HG02970 (cell line): ENCODE data around the gene ULK3.

ENCODE experiments used
- ATAC-seq: cut with Tn5 transposase; IDR thresholded peaks from one replicate; pipeline ENCODE4 v1.9.1; 2021; ENCODE audit warnings: mild to moderate bottlenecking, moderate library complexity, moderate number of reproducible peaks; ENCODE audit not compliant: unreplicated experiment, low FRiP score

The ULK3 gene

GRCh38 chr15:74801311-74801997 lies 41.5 kb downstream of the ULK3 start:
- ATAC-seq = no peak

GRCh38 chr15:74800559-74801094 lies 42.3 kb downstream of the ULK3 start:
- no peak for ATAC-seq

GRCh38 chr15:74799856-74800558 lies 42.9 kb downstream of the ULK3 start:
- peak; percentile 65 for ATAC-seq

- ATAC-seq = no peak
Measured at GRCh38 chr15:74799255-74799855, 43.6 kb downstream of the ULK3 start.

DNA sequence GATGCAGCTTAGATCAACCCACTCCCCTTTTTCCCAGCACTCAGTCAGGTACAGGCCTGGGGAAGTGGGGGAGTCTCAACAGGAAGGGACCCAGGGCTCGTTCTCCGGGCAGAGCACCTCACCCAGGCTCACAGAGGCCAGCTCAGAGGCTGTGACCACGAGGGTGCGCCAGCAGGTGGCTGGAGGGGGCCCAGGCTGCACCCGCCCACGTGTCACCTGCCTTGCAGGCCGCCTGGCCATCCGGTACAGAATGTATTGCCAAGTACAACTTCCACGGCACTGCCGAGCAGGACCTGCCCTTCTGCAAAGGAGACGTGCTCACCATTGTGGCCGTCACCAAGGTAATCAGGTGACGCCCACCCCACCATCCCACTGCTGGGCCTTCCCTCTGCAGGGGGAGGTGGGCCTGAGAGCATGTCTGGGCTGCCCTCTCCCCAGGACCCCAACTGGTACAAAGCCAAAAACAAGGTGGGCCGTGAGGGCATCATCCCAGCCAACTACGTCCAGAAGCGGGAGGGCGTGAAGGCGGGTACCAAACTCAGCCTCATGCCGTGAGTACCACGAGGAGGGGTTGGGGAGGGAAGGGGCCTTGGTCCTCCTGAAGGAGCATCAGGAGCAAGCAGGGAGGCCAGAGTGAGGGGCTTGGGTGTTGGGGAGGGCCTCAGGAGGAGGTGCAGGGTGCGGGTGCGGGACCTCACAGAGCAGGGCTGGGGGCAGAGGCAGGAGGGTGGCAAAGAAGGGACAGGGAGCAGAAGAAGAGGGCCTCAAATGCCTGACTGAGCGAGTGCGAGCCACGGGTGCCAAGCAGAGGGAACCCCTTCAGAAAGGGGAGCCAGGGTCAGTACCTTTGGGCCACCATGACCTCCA lies 44.3 kb downstream of the ULK3 start:
- no peak for ATAC-seq

GRCh38 chr15:74795966-74796625 lies 46.9 kb downstream of the ULK3 start:
- ATAC-seq = no peak

- ATAC-seq = no peak
Measured at GRCh38 chr15:74794970-74795349, 48.0 kb downstream of the ULK3 start.

GRCh38 chr15:74794248-74794969 lies 48.5 kb downstream of the ULK3 start:
- no peak for ATAC-seq

GRCh38 chr15:74793135-74794028 lies 49.6 kb downstream of the ULK3 start:
- ATAC-seq = no peak

GRCh38 chr15:74792227-74793016 lies 50.5 kb downstream of the ULK3 start:
- ATAC-seq = no peak

DNA sequence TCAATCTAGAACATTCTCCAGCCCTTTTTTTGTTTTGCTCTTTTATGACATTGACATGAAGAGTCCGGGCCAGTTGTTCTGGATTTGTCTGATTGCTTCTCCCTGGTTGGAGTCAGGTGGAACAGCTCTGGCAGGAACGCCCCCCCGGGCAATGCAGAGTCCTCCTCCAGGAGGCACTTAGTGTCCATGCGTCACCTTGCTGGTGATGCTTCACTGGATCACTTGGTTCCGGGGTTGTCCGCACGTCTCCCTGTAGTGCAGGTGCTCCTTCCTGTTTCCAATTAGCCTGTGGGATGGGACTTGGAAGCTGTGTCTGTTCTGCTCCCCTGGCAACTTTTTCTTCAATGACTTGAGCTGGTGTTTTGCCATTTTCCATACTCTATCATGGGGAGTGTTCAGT lies 51.3 kb downstream of the ULK3 start:
- no peak for ATAC-seq

DNA sequence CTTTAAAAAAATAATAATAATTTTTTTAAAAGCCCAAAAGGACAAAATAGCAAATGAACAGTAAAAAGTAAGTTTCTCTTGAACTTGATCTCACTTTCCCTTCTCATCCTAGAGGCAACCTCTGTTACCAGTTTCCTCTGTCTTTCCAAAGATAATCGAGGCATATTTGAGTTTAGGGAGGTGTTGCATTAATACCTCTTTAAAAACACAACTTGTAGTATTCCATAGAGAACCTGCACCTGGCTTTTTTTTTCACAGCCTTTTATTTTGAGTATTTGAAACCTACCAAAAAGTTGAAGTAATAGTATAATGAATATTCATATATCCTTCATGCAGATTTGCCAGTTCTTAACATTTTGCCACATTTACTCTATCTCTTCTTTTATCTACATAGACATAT lies 51.9 kb downstream of the ULK3 start:
- no peak for ATAC-seq

DNA sequence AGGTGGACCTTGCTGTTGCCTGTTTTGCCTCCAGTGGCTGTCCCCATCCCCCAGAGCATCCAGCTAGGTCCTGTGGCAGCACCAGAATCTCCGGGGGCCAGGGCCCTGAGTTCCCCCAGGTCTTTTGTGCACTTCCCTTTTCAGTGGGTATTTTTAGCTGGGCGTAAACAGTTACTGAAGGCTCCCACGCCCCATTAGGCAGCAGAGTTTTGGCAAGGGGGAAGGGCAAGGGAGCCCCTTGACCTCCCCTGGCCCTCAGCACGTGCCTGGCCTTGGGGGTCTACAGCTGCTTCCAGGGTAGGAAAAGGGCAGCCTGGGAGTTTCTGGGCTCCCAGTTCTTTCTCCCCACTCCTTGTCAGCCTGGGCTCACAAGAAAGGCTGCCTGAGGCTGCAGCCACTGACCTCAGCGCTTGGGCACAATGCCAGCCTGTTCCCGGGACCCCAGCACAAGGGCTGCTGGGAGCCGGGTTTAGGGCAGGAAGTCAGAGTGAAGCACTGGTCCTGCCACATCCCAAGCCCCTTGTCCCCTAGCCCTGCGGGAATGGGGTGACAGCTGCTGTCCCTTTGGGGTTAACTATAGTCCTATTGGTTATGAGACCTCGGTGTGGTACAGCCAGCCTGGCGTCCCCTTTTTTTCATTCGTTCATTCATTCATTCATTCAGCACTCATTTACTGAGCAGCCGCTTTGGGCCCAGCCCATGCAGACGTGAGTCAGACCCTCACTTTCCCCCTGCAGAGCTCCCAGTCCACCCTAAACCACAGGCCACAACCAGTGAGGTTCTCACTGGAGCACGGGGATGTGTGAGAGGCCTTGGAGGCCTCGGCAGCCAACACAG lies 52.7 kb downstream of the ULK3 start:
- no peak for ATAC-seq

- ATAC-seq = no peak
Measured at GRCh38 chr15:74789741-74790079, 53.2 kb downstream of the ULK3 start.

DNA sequence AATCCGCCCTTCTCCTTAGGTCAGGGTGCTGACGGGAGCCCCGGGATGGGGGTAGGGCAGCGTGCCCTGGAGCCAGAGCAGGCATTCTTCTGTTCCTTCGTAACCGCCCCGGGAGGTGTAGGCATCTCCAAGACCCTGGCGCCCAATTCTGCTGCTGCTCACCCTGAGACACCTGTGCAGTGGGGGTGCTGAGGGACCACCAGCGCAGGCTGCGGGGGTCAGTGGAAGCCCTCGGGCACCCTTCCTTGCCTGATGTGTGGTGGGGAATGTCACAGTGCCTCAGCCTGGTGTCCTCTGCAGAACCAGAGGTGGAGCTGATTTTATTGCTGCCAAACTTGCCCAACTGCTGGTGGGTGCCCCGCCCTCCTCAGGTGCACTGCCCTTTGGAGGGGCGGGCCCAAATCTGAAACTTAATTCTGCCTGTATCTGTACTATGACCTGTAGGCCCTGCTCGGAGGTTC lies 53.8 kb downstream of the ULK3 start:
- ATAC-seq = no peak

DNA sequence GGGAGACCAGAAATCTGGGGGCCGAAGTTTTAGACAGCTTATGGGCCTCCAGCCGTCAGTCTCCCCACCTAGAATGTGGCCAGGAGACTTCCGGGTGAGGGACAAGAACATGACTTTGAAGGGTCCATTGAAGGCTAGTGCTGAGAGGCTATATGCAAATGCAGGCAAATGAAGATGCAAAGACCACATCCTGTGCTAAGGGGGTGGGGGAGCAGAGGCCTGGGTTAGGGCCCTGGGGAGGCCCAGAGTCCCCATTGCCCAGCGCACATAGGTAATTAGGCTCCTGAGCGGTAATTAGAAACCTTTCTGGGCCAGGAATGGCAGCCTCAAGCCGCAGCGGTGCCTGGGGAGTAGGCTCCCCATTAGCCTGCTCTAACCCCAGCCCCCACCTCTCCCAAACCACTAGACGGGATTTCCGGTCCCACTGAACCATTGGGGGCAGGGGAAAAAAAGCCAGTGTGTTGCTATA lies 54.2 kb downstream of the ULK3 start:
- ATAC-seq = no peak
